Left lobe of liver (tissue), 2 donors: Measurements from ENCODE around the gene MNX1. TPM values are rescaled to one million over a fixed set of nuclear protein-coding genes. Genes with fewer than 3 reads are reported as not detected.

ENCODE experiments used
- ATAC-seq: fragments of 200-7000 bp; cut with Tn5 transposase; one replicate; pipeline ENCODE4 v1.9.1; 2020; ENCODE audit warnings: mild to moderate bottlenecking, moderate library complexity
- DNase-seq: peaks from one replicate; pipeline ENCODE4 v3.0.0-alpha.2; 2020; ENCODE audit warnings: low spot score
- total RNA-seq: library from RNA; stranded (reverse); gene quantifications from one replicate; pipeline ENCODE4 v1.2.1, GENCODE V29; 2021
- donor health status: DM: no; HTN: no; CAD: no; lungs with moderate emphysema.
- donor health status: DM: no; HTN: yes; CAD: no.

The MNX1 gene
- total RNA-seq, 1 donor from 2014 or later, result not detected

- DNase-seq (no peak), ATAC-seq (no peak)
Measured at GRCh38 chr7:157004521-157005455, 5.7 kb downstream of the MNX1 start.

GRCh38 chr7:157003756-157004520, 6.5 kb downstream of the MNX1 start:
- ATAC-seq (peak; percentile 26), DNase-seq (no peak)

- DNase-seq (no peak), ATAC-seq (no peak)
Measured at GRCh38 chr7:157003445-157003755, 7.1 kb downstream of the MNX1 start.

GRCh38 chr7:157002819-157003421, 7.5 kb downstream of the MNX1 start:
- DNase-seq (peak; percentile 26), ATAC-seq (no peak)

- DNase-seq (peak; percentile 33), ATAC-seq (no peak)
Measured at GRCh38 chr7:157001920-157002818, 8.3 kb downstream of the MNX1 start.

- peak; percentile 41 for DNase-seq
- ATAC-seq, result peak; percentile 55
Measured at GRCh38 chr7:157000741-157001653, 9.5 kb downstream of the MNX1 start.

- ATAC-seq (peak; percentile 31), DNase-seq (no peak)
Measured at GRCh38 chr7:156999958-157000726, 10.3 kb downstream of the MNX1 start.

- DNase-seq (peak; percentile 41), ATAC-seq (peak; percentile 48)
Measured at GRCh38 chr7:156998988-156999957, 11.2 kb downstream of the MNX1 start.

GRCh38 chr7:156994417-156994816, 16.0 kb downstream of the MNX1 start:
- ATAC-seq (no peak), DNase-seq (peak; percentile 24)

GRCh38 chr7:156993925-156994235, 16.6 kb downstream of the MNX1 start:
- DNase-seq (peak; percentile 10), ATAC-seq (no peak)

- DNase-seq, result peak; percentile 26
- ATAC-seq, result no peak
Measured at GRCh38 chr7:156993021-156993924, 17.2 kb downstream of the MNX1 start.

- DNase-seq (peak; percentile 35), ATAC-seq (no peak)
Measured at GRCh38 chr7:156989766-156990535, 20.5 kb downstream of the MNX1 start.

GRCh38 chr7:156988343-156989185, 21.9 kb downstream of the MNX1 start:
- DNase-seq (no peak), ATAC-seq (no peak)

GRCh38 chr7:156986378-156986777, 24.1 kb downstream of the MNX1 start:
- DNase-seq (no peak), ATAC-seq (no peak)
